NCI-H1436 (cell line): ENCODE data around the gene SELENOO.
A peak's percentile ranks its signal among the peaks of the same experiment; 100 is the strongest.

Source experiments
- DNase-seq: peaks from one replicate; lab custom pipeline; 2025; lab: John Stamatoyannopoulos, UW

Gene SELENOO

DNA sequence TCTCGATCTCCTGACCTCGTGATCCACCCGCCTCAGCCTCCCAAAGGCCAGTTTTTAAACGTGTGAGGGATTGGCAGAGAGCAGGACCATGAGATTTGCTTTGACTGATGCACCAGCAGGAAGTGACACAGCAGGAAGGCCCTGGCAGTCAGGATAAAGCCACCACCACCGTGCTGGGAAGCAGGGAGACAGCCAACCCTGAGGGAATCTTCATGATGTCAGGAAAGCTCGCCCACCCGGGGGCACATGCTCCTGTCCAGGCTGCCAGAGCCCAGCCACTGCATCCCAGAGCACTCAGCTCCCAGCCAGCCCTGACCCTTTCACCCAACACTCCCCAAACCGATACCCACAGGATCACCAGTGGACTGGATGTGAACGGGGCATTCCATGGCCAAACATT, 37.9 kb downstream of the SELENOO start:
- DNase-seq = no peak

DNA sequence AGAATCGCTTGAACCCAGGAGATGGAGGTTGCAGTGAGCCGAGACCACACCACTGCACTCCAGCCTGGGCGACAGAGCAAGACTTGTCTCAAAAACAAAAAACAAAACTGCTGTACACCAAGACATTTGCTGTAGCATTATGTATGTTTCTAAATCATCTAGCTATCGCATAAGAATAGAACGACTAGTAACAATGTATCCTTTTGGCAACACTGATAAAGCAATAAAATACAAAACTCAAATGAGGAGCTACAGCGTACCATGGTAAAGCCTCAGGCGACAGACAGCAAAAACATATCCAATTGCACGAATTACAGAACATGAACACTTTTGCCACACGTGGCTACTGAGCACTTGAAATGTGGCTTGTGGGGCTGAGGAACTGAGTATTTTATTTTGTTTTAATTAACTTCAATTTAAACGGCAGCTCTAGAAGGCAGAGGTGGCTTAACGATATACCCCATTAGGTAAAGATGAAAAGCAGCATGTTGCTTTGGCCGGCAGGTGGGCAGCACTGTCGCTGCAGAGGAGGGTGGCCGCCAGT, 41.7 kb downstream of the SELENOO start:
- no peak for DNase-seq

DNA sequence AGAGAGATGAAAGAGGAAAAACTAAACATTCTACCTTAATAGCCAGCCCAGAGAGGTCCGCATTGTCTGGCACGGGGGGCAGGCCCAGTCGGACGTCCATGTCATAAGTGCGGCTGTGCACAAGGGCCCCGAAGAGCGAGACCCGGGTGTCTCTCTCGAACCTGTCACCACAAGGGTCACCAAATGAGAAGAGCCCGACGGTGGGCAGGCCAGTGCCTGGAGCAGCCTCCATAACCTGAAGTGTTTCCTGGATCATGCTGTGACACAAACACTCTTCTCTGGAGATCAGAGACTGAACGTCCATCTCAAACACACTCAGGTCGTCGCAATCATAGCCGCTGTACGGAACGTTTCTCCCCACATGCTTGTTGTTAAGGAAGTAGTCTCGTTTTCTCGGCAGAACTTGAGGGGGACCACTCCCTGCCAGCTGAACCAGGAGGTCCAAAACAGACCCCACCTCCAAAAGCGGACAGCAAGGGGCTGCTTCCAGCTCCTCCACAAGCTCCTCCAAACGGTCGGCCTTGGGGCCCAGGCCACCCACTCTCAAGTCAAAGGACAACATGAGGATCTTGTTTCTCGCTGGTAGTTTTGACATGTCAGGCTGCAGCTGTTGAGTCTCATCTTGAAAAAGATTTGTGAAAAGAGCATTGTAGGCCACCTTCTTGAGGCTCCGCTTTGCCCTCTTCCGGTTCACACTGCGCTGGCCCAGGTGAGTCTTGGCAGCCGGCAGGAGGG, 43.0 kb downstream of the SELENOO start:
- no peak for DNase-seq

DNA sequence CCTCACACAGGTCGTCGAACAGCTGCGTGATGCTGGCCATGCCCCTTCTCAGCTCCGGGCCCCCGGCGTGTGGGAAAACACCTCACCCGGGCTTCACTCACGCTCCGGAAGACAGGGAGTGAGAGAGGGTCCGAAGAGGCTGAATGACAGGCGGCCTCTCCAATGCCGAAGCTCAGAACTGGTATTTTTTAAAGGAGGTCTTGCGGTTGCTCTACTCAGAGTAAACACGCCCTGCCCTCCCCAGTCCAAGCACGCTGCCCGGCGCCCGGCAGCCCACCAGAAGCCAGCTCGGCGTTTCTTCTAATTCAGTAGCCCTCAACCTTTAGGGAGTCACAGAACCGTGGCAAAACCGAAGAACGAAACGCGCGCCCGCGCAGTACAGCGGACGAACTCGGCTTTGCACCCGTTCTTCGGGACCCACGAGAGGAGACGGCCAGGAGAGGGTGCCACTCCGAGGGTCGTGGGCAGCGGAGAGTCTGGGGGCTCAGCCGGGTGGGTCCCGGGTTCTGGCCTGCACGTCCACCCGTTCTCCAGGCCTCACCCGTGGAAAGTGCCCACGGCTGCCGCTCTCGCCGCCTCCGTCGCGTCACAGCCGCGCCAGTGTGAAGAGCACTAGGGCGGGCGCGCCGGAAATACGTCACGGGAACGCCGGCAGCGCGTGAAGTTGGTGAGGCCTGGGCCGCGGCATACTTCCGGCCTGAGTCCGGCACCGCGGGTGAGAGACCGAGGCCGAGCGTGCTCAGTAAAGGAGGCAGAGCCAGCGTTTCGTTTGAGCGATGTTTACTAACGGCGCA, 43.8 kb downstream of the SELENOO start, which contains the start of gene TUBGCP6:
Gene TUBGCP6, minus strand, starts transcription at position 604 of the 794 bp plus-strand sequence. Its CDS starts 564 bp downstream, at position 40.
- peak; percentile 83 for DNase-seq

DNA sequence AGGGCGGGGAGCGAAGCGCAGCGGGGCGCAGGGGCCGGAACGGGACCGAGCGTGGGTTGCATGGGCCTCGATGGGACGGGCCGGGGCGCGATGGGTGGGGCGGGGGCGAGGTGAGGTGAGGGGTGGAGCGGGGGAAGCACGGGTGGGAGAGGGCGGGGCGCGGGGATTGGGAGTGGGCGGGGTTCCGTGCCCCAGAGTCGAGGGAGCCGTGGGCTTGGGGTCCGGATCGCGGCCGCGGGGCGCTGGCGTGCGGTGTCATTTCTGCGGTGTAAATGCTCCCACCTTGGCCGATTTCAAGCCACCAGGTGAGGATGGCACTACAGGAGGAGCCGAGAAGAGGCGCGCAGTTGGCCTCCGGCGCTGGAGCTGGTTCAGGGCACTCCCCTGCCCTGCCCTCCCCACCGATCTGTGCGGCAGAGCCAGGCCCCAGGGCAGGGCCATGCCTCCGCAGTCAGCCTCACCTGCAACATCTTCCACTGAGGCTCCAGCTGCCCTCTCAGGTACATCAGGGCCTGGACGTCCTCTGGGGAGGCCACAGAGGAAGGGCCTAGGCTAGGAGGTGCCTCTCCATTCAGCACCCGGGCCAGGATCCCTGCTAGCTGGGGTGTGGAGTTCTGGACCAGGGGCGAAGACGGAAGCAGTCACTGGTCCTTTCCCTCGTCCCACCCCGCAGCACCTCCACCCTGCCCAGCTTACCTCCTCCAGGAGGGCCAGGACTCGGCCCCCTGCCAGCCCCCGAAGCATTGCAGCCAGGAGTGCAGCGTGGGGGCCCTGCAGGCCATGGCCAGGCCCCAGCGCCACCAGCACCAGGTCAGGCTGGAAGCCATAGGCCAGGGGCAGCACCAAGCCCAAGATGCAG, 44.6 kb downstream of the SELENOO start:
- no peak for DNase-seq

DNA sequence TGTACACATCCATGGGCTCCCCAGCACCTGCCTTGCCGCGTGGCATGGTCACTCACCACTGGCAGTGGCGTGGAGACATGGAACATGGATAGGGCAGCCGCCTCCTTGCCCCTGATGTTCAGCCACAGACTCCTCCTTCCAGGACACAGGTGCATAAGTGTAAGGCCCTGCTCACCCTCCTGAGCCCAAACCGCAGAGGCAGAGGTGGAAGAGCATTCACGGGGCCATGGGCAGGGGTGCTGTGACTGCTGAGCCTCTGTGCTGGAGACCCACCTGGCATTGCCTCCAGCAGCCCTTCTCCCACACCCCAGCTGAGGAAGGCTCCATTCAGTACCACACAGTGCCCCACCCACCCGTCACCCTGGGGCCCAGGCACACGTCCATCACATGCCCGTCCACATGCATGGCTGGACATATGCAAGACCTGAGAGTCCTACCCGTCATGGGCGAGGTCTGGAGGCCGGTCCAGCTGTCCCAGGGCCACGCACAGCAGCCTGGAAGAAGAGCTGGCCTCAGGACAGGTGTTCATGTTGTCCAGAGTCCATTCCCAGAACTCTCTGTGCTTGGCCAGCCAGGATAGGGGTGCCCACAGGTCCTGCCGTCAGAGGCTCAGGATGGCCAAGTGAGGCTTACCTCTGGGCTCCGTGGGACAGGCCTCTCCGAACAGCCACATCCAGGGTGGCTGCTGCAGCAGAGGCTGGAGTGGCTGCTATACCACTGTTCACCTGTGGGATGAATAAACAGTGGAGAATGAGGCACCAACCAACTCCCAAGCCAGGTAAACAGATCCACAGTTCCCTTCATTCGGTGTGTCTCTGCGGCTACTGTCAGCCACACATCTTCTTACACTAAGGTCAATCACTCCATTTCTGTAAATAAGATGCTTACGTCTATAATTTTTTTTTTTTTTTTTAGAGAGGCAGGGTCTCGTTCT, 45.7 kb downstream of the SELENOO start:
- no peak for DNase-seq

DNA sequence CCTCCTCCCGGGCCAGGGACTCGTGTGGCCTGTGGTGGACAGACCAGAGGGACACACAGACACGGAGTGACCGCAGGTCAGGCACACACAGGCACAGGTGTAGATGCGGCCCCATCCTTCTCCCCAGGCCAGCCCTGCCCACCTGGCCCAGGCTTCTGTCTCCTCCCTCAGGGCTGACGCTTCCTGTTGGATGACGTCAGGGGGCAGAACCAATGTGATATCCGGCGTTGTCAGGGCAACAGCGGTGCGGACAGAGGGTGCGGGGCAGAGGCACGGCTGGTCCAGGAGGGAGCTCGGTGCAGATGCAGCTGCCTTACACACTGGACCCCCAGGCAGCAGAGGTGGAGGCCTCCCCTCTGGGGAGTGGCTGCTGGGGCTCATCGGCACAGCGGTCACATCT, 46.9 kb downstream of the SELENOO start:
- DNase-seq = peak; percentile 86

DNA sequence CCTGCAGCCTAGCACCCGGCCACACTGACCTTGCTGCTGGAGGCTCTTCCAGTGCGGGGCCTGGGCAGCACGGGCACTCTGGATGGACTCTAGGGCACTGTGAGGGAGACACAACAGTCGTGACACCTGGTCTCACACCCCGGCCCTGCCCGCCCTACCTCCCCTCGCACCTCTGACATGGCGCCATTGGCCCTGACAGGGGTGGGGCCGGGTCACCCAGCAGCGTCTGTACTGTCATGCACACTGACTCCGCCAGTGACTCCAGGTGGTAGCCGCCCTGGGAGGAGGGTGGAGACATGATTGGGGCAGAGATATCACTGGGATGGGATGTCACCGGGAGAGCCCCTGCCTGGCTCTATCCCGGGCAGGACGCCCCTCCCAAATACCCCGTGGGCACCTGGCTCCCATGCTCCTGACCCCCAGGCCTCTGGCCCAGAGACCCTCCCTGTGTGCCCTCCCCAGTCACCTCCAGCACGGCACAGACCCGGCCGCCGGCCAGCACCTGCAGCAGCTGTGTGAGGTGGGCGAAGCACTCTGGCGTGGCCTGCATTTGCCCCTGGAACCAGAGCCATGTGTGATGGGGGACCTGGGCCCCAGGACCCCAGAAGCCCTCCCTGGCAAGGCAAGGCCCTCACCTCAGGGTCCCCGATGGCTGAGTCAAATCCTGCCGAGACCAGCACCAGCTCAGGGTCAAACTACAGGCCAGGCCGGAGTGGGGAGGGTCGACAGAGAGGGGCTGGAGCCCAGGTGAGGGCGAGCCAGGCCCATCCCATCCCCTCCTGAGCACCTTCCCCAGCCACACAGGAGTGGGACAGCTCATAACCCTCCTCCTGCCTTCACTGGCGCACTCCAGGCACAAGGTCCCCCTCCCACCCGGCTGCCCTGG, 47.6 kb downstream of the SELENOO start:
- no peak for DNase-seq

DNA sequence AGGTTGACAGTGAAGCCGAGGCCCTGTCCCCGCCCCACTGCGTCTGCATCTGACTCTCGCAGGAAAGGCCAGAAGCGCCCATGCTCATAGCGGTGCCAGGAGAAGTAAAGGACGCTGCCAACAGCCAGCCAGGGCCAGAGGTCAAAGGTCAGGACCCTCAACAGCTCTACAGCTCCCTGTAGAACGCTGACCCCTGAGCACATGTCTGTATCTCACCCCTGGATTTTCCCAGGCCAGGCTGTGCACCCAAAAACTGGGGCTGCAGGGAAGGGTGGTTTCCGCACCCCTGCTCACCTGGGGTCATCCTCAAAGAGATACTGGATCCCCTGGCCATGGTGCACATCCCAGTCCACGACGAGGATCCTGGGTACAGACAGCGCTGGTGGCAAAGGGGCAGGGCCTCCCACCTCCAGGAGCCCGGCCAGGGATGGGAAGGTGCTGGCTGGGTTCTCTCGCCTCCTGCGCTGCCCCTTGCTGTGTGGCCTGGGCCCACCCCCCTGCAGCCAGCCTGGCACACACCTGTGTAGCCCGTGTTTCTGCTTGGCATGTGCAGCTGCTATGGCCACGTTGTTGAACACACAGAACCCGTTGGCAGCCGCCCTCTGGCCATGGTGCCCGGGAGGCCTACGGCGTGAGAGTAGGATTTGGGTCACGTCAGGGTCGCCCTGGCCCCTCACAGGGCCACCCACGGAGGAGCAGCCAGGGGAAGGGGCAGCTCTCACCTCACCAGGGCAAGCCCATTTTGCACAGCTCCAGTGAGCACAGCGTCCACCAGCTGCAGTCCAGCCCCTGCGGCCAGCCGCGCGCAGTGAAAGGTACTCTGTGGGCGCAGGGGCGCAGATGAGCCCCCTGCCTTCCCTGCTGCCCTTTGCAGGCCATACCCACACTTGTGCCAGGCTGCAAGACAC, 48.8 kb downstream of the SELENOO start:
- DNase-seq = no peak

DNA sequence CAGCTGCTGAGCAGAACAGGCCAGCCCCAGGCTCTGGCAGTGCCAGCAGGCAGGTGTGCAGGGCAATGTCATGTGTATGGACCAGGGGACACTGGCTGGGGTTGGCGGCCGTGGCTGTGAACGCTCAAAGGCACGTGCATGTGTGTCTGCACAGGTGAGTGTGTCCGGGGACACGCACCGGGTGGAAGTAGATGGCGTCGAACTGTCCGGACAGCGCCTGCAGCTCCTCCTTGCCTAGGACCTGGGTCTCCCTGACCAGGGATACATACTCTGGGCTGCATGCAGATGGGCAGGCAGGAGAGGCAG, 49.4 kb downstream of the SELENOO start:
- DNase-seq = no peak

DNA sequence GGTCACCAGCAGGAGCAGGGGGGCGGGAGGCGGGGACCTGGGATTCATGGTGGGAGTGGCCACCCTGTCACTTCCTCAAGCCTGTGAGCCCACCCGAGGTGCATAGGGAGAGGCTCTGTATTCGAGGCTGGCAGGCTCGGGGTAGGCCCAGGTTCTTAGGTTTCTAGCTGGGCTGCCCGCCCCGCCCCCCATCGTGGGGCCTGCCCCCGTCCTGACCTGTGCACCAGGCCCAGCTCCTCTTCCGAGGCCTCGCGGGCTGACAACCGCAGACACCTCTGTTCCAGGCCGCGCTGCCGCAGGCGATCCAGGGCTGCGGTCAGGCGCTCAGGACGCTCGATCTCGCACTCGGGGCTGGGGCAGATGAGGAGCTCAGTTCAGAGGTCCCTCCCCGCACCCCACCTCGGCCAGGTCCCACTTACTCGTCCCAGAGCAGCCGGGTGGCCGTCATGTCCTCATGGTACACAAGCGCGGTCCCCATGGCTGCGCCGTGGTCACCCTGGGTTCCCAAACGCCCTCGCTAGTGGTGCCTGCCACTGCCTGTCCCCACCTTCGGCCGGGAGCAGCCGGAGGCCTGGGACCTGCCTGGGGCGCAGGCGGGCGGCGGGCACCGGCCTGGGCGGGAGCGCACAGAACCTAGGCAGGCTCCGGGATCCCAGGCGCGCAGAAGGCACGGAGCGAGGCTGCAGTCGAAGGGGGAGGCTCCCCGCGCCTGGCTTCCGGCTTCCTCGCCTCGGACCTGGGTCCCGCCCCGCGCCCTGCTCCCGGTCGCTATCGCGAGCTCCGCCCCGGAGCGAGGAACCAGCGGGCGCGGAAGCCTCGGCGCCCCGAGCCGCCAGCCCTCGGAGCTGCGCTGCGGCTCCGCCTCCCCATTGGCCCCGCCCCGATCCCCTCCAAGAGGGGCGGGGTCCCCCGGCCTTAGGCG, 50.0 kb downstream of the SELENOO start, which contains the start of gene HDAC10:
Gene HDAC10, minus strand, starts transcription at position 711 of the 922 bp plus-strand sequence. Its CDS starts 233 bp downstream, at position 478.
- peak; percentile 74 for DNase-seq

DNA sequence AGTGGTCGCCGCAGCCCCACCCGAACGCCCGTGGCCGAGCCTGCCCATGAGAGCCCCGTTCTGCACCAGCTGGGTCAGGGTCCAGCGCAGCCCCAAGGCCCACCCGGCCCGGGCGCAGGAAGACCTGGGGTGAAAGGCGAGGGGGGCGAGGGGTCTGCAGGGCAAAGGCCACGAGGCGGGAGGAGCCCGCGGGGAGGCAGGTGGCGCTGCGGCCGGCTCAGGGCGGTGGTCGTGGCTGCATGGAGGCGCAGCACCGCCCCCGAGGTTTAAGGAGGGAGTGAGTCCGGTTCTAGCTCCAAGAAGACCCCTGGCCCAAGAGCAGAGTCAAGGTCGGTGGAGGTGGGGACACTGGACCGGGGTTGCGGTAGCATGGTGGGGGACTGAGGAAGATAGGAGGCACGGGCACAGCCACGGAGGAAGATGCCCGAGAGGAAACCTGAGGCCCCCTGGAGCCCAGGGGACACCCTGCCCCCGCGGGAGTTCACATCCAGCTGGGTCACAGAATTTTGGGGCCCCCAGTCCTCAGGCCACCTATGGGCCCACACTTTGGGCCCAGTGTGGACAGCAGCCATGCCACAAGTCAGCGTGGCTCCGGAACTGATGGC, 50.8 kb downstream of the SELENOO start:
- DNase-seq = no peak

DNA sequence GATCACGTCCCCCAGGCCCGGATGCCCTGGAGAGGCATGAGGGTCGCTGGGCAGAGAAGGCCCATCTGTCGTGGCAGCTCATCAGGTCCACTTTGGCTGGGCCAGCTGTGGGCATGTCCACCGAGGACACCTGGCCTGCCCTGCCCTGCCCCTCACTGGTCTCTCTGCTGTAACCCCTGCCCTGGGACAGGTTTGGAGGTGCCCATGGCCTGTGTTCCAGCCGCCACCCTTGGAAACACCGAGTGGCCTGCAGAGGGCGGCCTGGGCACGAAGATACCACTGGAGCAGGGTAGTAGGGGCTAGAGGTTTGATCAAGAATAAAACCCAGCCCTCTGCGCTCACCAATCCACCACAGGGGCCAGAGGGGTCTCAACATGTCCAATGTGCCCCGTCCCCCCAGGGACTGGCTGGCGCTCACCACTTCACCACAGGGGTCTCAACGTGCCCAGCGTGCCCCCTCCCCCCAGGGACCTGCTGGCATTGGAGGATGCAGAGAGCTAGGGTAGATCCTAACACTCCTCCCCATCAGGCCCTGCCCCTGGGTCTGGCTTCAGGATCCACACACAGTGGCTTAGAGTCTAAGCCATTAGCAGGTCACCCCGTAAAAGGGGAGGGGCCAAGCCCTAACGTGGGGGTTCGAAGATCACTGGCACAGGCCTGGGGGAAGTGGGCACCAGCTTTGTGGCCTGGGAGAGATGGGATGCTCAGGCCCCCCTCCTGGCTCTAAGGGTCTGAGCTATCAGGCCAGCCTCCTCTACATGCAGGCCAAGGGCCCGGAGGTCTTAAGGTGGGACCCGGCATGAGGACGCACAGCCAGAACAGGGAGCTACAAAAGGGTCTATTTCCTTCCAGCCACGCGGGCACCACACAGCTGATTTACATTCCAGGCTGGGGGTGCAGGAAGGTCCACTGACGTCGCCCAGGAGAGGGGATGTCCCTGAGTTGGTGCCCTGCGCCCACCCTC, 51.6 kb downstream of the SELENOO start:
- DNase-seq = peak; percentile 38

DNA sequence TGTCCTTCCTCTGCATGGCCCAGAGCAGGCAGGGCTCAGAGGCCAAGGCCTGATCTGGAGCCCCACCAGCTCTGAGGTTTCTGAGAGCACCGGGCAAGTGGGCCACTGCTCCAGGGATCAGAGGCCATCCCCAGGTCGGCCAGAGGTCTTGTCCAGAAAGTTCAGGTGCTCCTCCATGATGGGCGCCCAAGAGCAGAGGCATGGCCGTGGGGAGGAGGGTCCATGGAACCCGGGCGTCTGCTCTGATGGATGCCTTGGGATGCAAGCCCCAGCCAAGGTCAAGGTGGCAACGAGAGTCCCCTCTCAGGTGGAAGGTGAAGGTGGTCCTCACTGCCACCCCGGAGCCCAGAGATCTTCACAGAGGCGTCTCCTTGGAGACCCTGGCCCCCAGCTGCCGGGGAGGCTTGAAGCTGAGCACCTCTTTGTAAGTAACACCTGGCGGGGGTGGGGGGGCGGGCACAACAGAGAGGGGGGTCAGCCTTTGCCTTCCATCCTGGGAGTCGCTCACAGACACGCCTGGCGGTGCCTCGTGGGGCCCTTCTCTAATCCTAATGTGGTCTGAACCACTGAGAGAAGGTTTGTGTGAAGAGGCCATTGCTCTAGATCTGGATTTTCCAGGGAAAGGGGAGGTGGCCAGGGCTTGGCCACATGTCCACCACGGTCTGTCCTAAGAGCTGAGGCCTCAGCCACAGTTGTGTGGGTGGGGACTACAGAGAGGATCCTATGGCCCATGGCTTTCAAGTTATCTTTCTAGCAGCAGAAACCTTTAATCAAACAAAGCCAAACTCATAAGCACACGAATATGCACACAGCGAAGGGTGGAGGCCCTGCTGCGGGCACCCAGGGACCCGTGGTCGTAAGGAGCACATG, 52.5 kb downstream of the SELENOO start:
- DNase-seq = no peak

DNA sequence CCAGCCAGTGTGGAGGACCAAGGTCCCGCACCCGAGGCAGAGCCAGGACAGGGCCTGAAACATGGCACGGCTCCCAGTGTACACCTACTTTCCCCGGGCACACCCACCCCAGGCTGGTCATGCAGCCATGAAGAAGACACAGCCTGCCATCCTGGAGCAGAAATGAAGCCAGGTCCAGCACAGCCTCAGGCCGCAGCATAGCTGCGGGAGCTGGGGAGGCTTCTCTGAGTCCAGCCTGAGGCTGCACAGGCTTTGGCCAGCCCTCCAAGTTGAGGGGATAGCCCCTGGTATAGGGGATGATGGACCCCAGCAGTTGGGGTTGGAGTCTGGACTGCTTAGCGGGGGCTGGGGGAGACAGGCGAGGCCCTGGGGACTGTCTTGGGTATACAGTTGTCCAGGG, 53.1 kb downstream of the SELENOO start:
- DNase-seq = no peak
